PC-3 (cell line): ENCODE results near the gene FAM3B. TPM values are rescaled to one million over a fixed set of nuclear protein-coding genes. Genes with fewer than 3 reads are reported as not detected.

Experiments
- ATAC-seq: fragments of 200-7000 bp; cut with Tn5 transposase; 2 replicates; pipeline ENCODE4 v1.9.1; 2020; ENCODE audit warnings: mild to moderate bottlenecking, moderate library complexity
- BruUV-seq: library from RNA; stranded (reverse); fragments of 400-500 nt; replicated peaks from 2 replicates; lab custom pipeline; 2021; lab: Mats Ljungman, UMichigan
- CTCF ChIA-PET: fragments of 300-600 bp; sonication (Branson Sonifier 250); formaldehyde crosslinking; loops from one replicate; lab custom pipeline; 2022; ENCODE audit warnings: antibody characterized with exemption; lab: Charles Lee
- POLR2A ChIA-PET: fragments of 300-600 bp; sonication (Branson Sonifier 250); formaldehyde crosslinking; loops from one replicate; lab custom pipeline; 2022; ENCODE audit warnings: antibody characterized with exemption; ENCODE audit not compliant: unreplicated experiment; lab: Charles Lee
- DNase-seq: peaks from one replicate; pipeline ENCODE4 v3.0.0-alpha.2; 2015
- H2AFZ ChIP-seq: fragments of 300-600 bp; sonication (generic); 2 replicates; pipeline ENCODE4 v1.6.0; 2016; ENCODE audit warnings: antibody characterized with exemption, low read length
- H3F3A ChIP-seq: fragments of 300-600 bp; sonication (generic); one replicate; pipeline ENCODE4 v1.6.0; 2017; ENCODE audit warnings: antibody characterized with exemption, low read length, control low read depth, mild to moderate bottlenecking; ENCODE audit not compliant: unreplicated experiment
- H3K27ac ChIP-seq: fragments of 300-600 bp; sonication (generic); 2 replicates; pipeline ENCODE4 v1.5.1; 2016; ENCODE audit warnings: mild to moderate bottlenecking, low read length
- H3K27me3 ChIP-seq: fragments of 300-600 bp; sonication (generic); 2 replicates; pipeline ENCODE4 v1.6.1; 2016; ENCODE audit warnings: low read length, mixed read lengths
- H3K36me3 ChIP-seq: fragments of 300-600 bp; sonication (generic); 2 replicates; pipeline ENCODE4 v1.6.1; 2016; ENCODE audit warnings: low read depth, mixed run types, low read length, mixed read lengths
- H3K4me1 ChIP-seq: fragments of 300-600 bp; sonication (generic); 2 replicates; pipeline ENCODE4 v1.5.1; 2016; ENCODE audit warnings: low read length; ENCODE audit not compliant: insufficient read depth
- H3K4me2 ChIP-seq: fragments of 300-600 bp; sonication (generic); 2 replicates; pipeline ENCODE4 v1.6.0; 2016; ENCODE audit warnings: low read length
- H3K4me3 ChIP-seq: fragments of 300-600 bp; sonication (generic); 2 replicates; pipeline ENCODE4 v1.5.1; 2016; ENCODE audit warnings: mild to moderate bottlenecking, low read length, mixed read lengths
- H3K79me2 ChIP-seq: fragments of 300-600 bp; sonication (generic); 2 replicates; pipeline ENCODE4 v1.6.1; 2017; ENCODE audit warnings: low read length, mixed read lengths
- H3K9ac ChIP-seq: fragments of 300-600 bp; sonication (generic); 2 replicates; pipeline ENCODE4 v1.6.0; 2016; ENCODE audit warnings: mild to moderate bottlenecking, low read length
- H3K9me2 ChIP-seq: fragments of 300-600 bp; sonication (generic); replicated peaks from 2 replicates; pipeline ENCODE4 v1.6.1; 2016; ENCODE audit warnings: mixed run types, low read length, mixed read lengths
- H3K9me3 ChIP-seq: fragments of 300-600 bp; sonication (generic); 2 replicates; pipeline ENCODE4 v1.6.1; 2016; ENCODE audit warnings: low read length, mixed read lengths
- H4K20me1 ChIP-seq: fragments of 300-600 bp; sonication (generic); 2 replicates; pipeline ENCODE4 v1.6.1; 2016; ENCODE audit warnings: low read length, mixed read lengths
- EZH2 ChIP-seq: fragments of 300-600 bp; sonication (generic); IDR thresholded peaks from one replicate; pipeline ENCODE4 v1.6.1; 2017; ENCODE audit warnings: antibody characterized with exemption, mild to moderate bottlenecking, low read length; ENCODE audit not compliant: unreplicated experiment
- EZH2phosphoT487 ChIP-seq: fragments of 300-600 bp; sonication (generic); IDR thresholded peaks from 2 replicates; pipeline ENCODE4 v1.6.1; 2018; ENCODE audit warnings: mild to moderate bottlenecking, antibody characterized with exemption, low read length, borderline replicate concordance
- intact Hi-C: fragments of 100-400 bp; cut with micrococcal nuclease; formaldehyde crosslinking; loops from 2 replicates; pipeline ENCODE4 v1.9.0; 2023
- total RNA-seq: library from RNA; depleted of rRNA; stranded (reverse); fragments of >200 nt; gene quantifications from 2 replicates; pipeline ENCODE4 v1.2.3, GENCODE V29; 2014; rRNA removed
- TF ChIP-seq, protein P1 (sequence below): fragments of 300-600 bp; sonication (generic); conservative IDR thresholded peaks from 2 replicates; pipeline ENCODE4 v1.5.1; 2017; ENCODE audit warnings: antibody characterized with exemption, low read depth, mild to moderate bottlenecking, low read length

Gene FAM3B
- total RNA-seq, 1 experiment from 2014 or later = not detected

DNA sequence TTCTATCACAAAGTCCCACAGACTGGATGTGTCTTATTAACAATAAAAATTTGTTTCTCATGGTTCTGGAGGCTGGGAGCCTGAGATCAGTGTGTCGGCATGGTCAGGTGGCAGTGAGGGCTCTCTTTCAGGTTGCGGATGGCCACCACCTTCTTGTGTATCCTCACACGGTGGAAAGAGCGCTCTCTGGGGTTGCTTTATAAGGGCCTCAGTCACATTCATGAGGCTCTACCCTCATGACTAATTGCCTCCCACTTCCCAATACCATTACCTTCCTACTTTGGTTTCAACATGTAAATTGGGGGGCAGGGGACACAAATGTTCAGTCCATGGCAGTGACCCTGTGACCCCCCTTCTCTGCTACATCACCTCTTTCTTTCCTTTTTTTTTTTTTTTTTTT is 88.7 kb downstream of the FAM3B start:
- Histone ChIP-seq H3K36me3 (no peaks in the 10 kb centered on the region), H3K4me1 (no peaks in the 10 kb centered on the region), H3K27ac (no peak overlapping the region), H3K4me2 (no peak overlapping the region), H3K9ac (no peak overlapping the region), H3F3A (no peaks in the 10 kb centered on the region), H3K4me3 (no peak overlapping the region), H3K79me2 (no peaks in the 10 kb centered on the region), H3K27me3 (no peaks in the 10 kb centered on the region), H4K20me1 (no peaks in the 10 kb centered on the region), H2AFZ (no peak overlapping the region), H3K9me2 (no peaks in the 10 kb centered on the region), H3K9me3 (no peaks in the 10 kb centered on the region)
- ChIA-PET POLR2A (no interaction called here), CTCF (no interaction called here)
- no peak for DNase-seq
- intact Hi-C loops = no loop called here
- no peak for ATAC-seq
- no TSS peak for BruUV-seq
- no peak for TF ChIP-seq EZH2phosphoT487
- TF ChIP-seq, protein P1, sequence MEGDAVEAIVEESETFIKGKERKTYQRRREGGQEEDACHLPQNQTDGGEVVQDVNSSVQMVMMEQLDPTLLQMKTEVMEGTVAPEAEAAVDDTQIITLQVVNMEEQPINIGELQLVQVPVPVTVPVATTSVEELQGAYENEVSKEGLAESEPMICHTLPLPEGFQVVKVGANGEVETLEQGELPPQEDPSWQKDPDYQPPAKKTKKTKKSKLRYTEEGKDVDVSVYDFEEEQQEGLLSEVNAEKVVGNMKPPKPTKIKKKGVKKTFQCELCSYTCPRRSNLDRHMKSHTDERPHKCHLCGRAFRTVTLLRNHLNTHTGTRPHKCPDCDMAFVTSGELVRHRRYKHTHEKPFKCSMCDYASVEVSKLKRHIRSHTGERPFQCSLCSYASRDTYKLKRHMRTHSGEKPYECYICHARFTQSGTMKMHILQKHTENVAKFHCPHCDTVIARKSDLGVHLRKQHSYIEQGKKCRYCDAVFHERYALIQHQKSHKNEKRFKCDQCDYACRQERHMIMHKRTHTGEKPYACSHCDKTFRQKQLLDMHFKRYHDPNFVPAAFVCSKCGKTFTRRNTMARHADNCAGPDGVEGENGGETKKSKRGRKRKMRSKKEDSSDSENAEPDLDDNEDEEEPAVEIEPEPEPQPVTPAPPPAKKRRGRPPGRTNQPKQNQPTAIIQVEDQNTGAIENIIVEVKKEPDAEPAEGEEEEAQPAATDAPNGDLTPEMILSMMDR = no peak
- no peak for TF ChIP-seq EZH2

DNA sequence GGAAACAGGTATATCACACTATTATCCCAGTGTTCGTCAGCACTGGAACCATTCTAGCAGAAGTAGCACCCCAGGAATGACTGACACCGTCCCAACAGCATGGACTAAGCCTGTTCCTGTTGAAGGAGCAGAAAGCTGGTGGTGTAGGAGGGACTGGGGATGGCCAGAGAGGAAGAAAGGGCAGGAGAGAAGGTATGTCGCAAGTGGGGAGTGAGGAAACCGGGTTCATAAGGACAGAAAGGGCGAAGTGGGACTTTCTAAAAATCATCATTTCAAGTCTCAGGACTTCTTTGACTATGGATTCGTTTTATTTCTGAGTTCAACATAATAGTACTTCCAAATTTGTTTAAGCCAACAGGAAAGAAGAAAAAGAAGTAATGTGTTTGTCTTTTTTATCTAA is 89.7 kb downstream of the FAM3B start:
- H3K27me3 ChIP-seq = no peaks in the 10 kb centered on the region
- no peaks in the 10 kb centered on the region for H3K79me2 ChIP-seq
- no peaks in the 10 kb centered on the region for H3K9me2 ChIP-seq
- POLR2A ChIA-PET = no interaction called here
- H3F3A ChIP-seq = no peaks in the 10 kb centered on the region
- no peaks in the 10 kb centered on the region for H3K4me1 ChIP-seq
- intact Hi-C loops = no loop called here
- H3K4me2 ChIP-seq = no peak overlapping the region
- H3K36me3 ChIP-seq = no peaks in the 10 kb centered on the region
- TF ChIP-seq EZH2phosphoT487 = no peak
- TF ChIP-seq, protein P1 = no peak
- CTCF ChIA-PET = no interaction called here
- BruUV-seq = no TSS peak
- H3K9ac ChIP-seq = no peak overlapping the region
- DNase-seq (no peak), ATAC-seq (no peak)
- no peak overlapping the region for H3K4me3 ChIP-seq
- no peaks in the 10 kb centered on the region for H4K20me1 ChIP-seq
- no peak overlapping the region for H3K27ac ChIP-seq
- H3K9me3 ChIP-seq = no peaks in the 10 kb centered on the region
- no peak overlapping the region for H2AFZ ChIP-seq

Other genes starting within 250 kb of the FAM3B start
- 89.2 and 96.2 TPM in 2 replicates for gene BACE2, start 148.6 kb upstream of the FAM3B start, total RNA-seq
- gene MX2, start 45.2 kb downstream of the FAM3B start, total RNA-seq = 0.15 and 0.46 TPM in 2 replicates
- gene MX1, start 109.4 kb downstream of the FAM3B start, total RNA-seq = 12.6 and 22.0 TPM in 2 replicates
- gene TMPRSS2, start 191.4 kb downstream of the FAM3B start, total RNA-seq = 9.3 and 15.8 TPM in 2 replicates